OCI-LY7 (cell line): ENCODE results near the gene DHCR24. TPM values are rescaled to one million over a fixed set of nuclear protein-coding genes. Genes with fewer than 3 reads are reported as not detected.

ENCODE experiments used
- BruUV-seq: library from RNA; stranded (reverse); fragments of 400-500 nt; replicated peaks from 2 replicates; lab custom pipeline; 2021; lab: Mats Ljungman, UMichigan
- CTCF ChIA-PET: fragments of 300-600 bp; sonication (Branson Sonifier 250); formaldehyde crosslinking; loops from one replicate; lab custom pipeline; 2022; ENCODE audit warnings: antibody characterized with exemption; ENCODE audit not compliant: unreplicated experiment; lab: Charles Lee
- POLR2A ChIA-PET: fragments of 300-600 bp; sonication (Branson Sonifier 250); formaldehyde crosslinking; loops from one replicate; lab custom pipeline; 2022; ENCODE audit warnings: antibody characterized with exemption; lab: Charles Lee
- DNase-seq: peaks from one replicate; pipeline ENCODE4 v3.0.0-alpha.2; 2015; ENCODE audit warnings: low spot score
- H2AFZ ChIP-seq: fragments of 200-600 bp; sonication (generic), shearing (Covaris generic); 2 replicates; pipeline ENCODE4 v1.6.1; 2014; ENCODE audit warnings: mild to moderate bottlenecking, antibody characterized with exemption, low read length, moderate library complexity
- H3K27ac ChIP-seq: fragments of 200-600 bp; sonication (generic); 2 replicates; pipeline ENCODE4 v1.5.1; 2014; ENCODE audit warnings: mixed run types, low read depth, mild to moderate bottlenecking, moderate library complexity, low read length, inconsistent platforms; ENCODE audit not compliant: poor library complexity, severe bottlenecking
- H3K36me3 ChIP-seq: fragments of 200-600 bp; sonication (generic); 2 replicates; pipeline ENCODE4 v1.6.1; 2014; ENCODE audit warnings: mild to moderate bottlenecking, antibody characterized with exemption, low read length, moderate library complexity, mixed read lengths; ENCODE audit not compliant: insufficient read depth
- H3K4me1 ChIP-seq: fragments of 200-600 bp; sonication (generic); 2 replicates; pipeline ENCODE4 v1.5.1; 2014; ENCODE audit warnings: mild to moderate bottlenecking, low read length; ENCODE audit not compliant: insufficient read depth, poor library complexity, severe bottlenecking
- H3K4me2 ChIP-seq: fragments of 200-600 bp; sonication (generic); 2 replicates; pipeline ENCODE4 v1.6.1; 2014; ENCODE audit warnings: mild to moderate bottlenecking, low read length
- H3K4me3 ChIP-seq: fragments of 200-600 bp; sonication (generic); 2 replicates; pipeline ENCODE4 v1.5.1; 2014; ENCODE audit warnings: mild to moderate bottlenecking, low read depth, low read length; ENCODE audit not compliant: poor library complexity, severe bottlenecking
- H3K79me2 ChIP-seq: fragments of 200-600 bp; sonication (generic); 2 replicates; pipeline ENCODE4 v1.6.1; 2016; ENCODE audit warnings: low read depth, mild to moderate bottlenecking, low read length, moderate library complexity, mixed read lengths; ENCODE audit not compliant: insufficient read depth
- H3K9me2 ChIP-seq: fragments of 200-600 bp; sonication (generic); 2 replicates; pipeline ENCODE4 v1.6.1; 2016; ENCODE audit warnings: mild to moderate bottlenecking, low read length, mixed read lengths; ENCODE audit not compliant: insufficient read depth
- H3K9me3 ChIP-seq: fragments of 200-600 bp; sonication (generic); 2 replicates; pipeline ENCODE4 v1.6.1; 2014; ENCODE audit warnings: mild to moderate bottlenecking, mixed run types, low read length, mixed read lengths
- H4K20me1 ChIP-seq: fragments of 200-600 bp; sonication (generic); 2 replicates; pipeline ENCODE4 v1.6.1; 2014; ENCODE audit warnings: mild to moderate bottlenecking, antibody characterized with exemption, low read length, moderate library complexity, mixed read lengths; ENCODE audit not compliant: insufficient read depth
- CTCF ChIP-seq: fragments of 200-600 bp; sonication (generic); conservative IDR thresholded peaks from 2 replicates; pipeline ENCODE4 v1.5.1; 2014; ENCODE audit warnings: mild to moderate bottlenecking, antibody characterized with exemption, low read length, moderate library complexity, mixed read lengths
- EZH2phosphoT487 ChIP-seq: fragments of 200-600 bp; sonication (generic); IDR thresholded peaks from 2 replicates; pipeline ENCODE4 v1.6.1; 2018; ENCODE audit warnings: low read depth, borderline replicate concordance, mild to moderate bottlenecking, mixed run types, antibody characterized with exemption, low read length, moderate library complexity, mixed read lengths
- intact Hi-C: fragments of 100-400 bp; cut with micrococcal nuclease; formaldehyde crosslinking; loops from one replicate; pipeline ENCODE4 v1.10.0; 2022; ENCODE audit not compliant: unreplicated experiment
- total RNA-seq, 2 experiments: library from RNA; depleted of rRNA in 1 of 2; stranded (reverse); fragments of >200 nt in 1 of 2; shearing (Covaris generic) in 1 of 2; gene quantifications; 2 replicates each; pipeline ENCODE4 v1.2.3, GENCODE V29; 2014 to 2022

The DHCR24 gene
- total RNA-seq, 2 experiments from 2014 or later, result 45.7 to 93.6 TPM

GRCh38 chr1:54850069-54850730 is 36.8 kb downstream of the DHCR24 start:
- Histone ChIP-seq H3K9me3 (no peaks in the 10 kb centered on the region), H3K79me2 (no peaks in the 10 kb centered on the region), H3K4me3 (no peak overlapping the region), H2AFZ (no peak overlapping the region), H3K9me2 (no peaks in the 10 kb centered on the region), H3K36me3 (peaks cover 79% of the 10 kb centered on the region), H4K20me1 (no peaks in the 10 kb centered on the region), H3K4me1 (no peaks in the 10 kb centered on the region), H3K4me2 (no peak overlapping the region), H3K27ac (no peak overlapping the region)
- BruUV-seq, result TSS peak; percentile 48
- no peak for TF ChIP-seq CTCF
- TF ChIP-seq EZH2phosphoT487, result no peak
- CTCF ChIA-PET, result interaction anchor here (0.5 kb wide), 1 partner anchor 157 kb away, joined by 3 read pairs; no protein-coding TSS in a partner anchor
- no peak for DNase-seq
- POLR2A ChIA-PET, result interaction anchor here (0.6 kb wide), 1 partner anchor 72 kb away, joined by 4 read pairs; no protein-coding TSS in a partner anchor
- intact Hi-C loops, result no loop called here

GRCh38 chr1:54849219-54850068 is 37.6 kb downstream of the DHCR24 start:
- H3K4me1 ChIP-seq, result no peaks in the 10 kb centered on the region
- no peak overlapping the region for H2AFZ ChIP-seq
- TF ChIP-seq CTCF (no peak), EZH2phosphoT487 (no peak)
- no peak overlapping the region for H3K4me3 ChIP-seq
- ChIA-PET CTCF (no interaction called here), POLR2A (no interaction called here)
- no peak for DNase-seq
- H3K36me3 ChIP-seq, result peaks cover 75% of the 10 kb centered on the region
- H3K27ac ChIP-seq, result no peak overlapping the region
- no peak overlapping the region for H3K4me2 ChIP-seq
- no peaks in the 10 kb centered on the region for H3K9me2 ChIP-seq
- no peaks in the 10 kb centered on the region for H3K9me3 ChIP-seq
- no peaks in the 10 kb centered on the region for H4K20me1 ChIP-seq
- intact Hi-C loops, result no loop called here
- no peaks in the 10 kb centered on the region for H3K79me2 ChIP-seq
- BruUV-seq, result no TSS peak
